OCI-LY3 (cell line): ENCODE measurements around the gene CPLX3.
A peak's percentile ranks its signal among the peaks of the same experiment; 100 is the strongest.

Experiments used
- H2AFZ ChIP-seq: fragments of 200-600, 300-600 bp; shearing (Covaris generic); 2 replicates; pipeline ENCODE4 v1.6.0; 2014; ENCODE audit warnings: antibody characterized with exemption, low read depth, low read length
- H3K27ac ChIP-seq: fragments of 200-600, 300-600 bp; sonication (generic); 2 replicates; pipeline ENCODE4 v1.5.1; 2014; ENCODE audit warnings: mild to moderate bottlenecking, low read length, moderate library complexity, mixed read lengths
- H3K27me3 ChIP-seq: fragments of 200-600, 300-600 bp; sonication (generic); 2 replicates; pipeline ENCODE4 v1.6.1; 2014; ENCODE audit warnings: low read depth, low read length, mixed read lengths
- H3K36me3 ChIP-seq: fragments of 200-600, 300-600 bp; sonication (generic); replicated peaks from 2 replicates; pipeline ENCODE3; 2014; ENCODE audit warnings: low read depth, low read length, mixed read lengths
- H3K4me1 ChIP-seq: fragments of 300-600, 200-600 bp; sonication (generic); 2 replicates; pipeline ENCODE4 v1.6.1; 2014; ENCODE audit warnings: low read length, mixed read lengths
- H3K4me2 ChIP-seq: fragments of 200-600, 300-600 bp; sonication (generic); 2 replicates; pipeline ENCODE4 v1.6.1; 2014; ENCODE audit warnings: low read length, mixed read lengths
- H3K4me3 ChIP-seq: fragments of 300-600, 200-600 bp; sonication (generic); 2 replicates; pipeline ENCODE4 v1.5.1; 2014; ENCODE audit warnings: antibody characterized with exemption, mild to moderate bottlenecking, low read length, moderate library complexity
- H3K79me2 ChIP-seq: fragments of 300-600, 200-600 bp; shearing (Covaris generic); 2 replicates; pipeline ENCODE4 v1.6.1; 2014; ENCODE audit warnings: mild to moderate bottlenecking, low read length, mixed read lengths
- H3K9ac ChIP-seq: fragments of 300-600, 200-600 bp; shearing (Covaris generic); 2 replicates; pipeline ENCODE4 v1.6.0; 2014; ENCODE audit warnings: mild to moderate bottlenecking, low read length, moderate library complexity
- H3K9me3 ChIP-seq: fragments of 200-600, 300-600 bp; shearing (Covaris generic); 2 replicates; pipeline ENCODE4 v1.6.1; 2014; ENCODE audit warnings: low read length, mixed read lengths; ENCODE audit not compliant: insufficient read depth
- H4K20me1 ChIP-seq: fragments of 200-600, 300-600 bp; sonication (generic); 2 replicates; pipeline ENCODE4 v1.6.1; 2016; ENCODE audit warnings: low read length, mixed read lengths; ENCODE audit not compliant: insufficient read depth
- EZH2phosphoT487 ChIP-seq: fragments of 200-600 bp; shearing (Covaris generic); IDR thresholded peaks from 2 replicates; pipeline ENCODE4 v1.6.1; 2018; ENCODE audit warnings: antibody characterized with exemption, mixed run types, low read depth
- TF ChIP-seq, protein P1 (sequence below): fragments of 200-600, 300-600 bp; sonication (generic); IDR thresholded peaks from 2 replicates; pipeline ENCODE4 v1.5.1; 2014; ENCODE audit warnings: antibody characterized with exemption, low read length, low read depth

The CPLX3 gene

DNA sequence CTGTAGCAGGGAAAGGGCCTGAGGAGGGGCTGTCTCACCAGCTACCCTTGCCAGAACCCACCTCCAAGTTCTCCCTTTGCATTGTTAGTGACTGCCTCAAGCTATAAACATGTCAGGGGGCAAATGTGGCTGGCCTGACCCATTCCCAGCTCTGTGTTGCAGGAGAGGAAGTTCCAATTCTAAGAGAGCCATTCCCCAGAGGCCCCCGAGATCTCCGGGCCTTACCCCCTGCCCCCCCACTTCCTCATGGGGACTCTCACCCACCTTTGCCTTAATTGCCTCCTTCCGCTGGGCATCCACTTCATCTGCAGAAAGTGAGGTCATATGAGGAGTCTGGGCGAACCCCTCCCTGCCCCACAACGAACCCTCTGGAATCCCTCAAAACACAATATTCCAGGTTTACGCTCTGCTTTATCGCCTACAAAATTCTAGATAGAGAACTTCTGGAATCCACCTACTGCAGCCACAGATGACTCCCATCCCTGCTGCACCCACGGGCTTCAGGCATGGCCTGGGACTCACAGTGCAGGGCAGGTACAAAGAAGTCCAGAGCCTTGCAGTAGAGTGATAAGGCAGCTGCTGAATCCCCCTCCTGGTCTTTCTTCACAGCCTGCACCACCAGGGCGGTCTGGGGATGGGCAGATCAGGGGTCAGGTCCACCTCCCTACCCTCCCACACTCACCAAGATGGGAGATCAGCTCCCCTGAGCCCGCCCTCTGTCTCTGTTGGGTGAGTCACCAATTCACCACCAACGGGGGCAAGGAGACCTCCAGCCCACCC is 12.5 kb downstream of the CPLX3 start:
- H3K9ac ChIP-seq: no peak overlapping the region
- TF ChIP-seq, protein P1, sequence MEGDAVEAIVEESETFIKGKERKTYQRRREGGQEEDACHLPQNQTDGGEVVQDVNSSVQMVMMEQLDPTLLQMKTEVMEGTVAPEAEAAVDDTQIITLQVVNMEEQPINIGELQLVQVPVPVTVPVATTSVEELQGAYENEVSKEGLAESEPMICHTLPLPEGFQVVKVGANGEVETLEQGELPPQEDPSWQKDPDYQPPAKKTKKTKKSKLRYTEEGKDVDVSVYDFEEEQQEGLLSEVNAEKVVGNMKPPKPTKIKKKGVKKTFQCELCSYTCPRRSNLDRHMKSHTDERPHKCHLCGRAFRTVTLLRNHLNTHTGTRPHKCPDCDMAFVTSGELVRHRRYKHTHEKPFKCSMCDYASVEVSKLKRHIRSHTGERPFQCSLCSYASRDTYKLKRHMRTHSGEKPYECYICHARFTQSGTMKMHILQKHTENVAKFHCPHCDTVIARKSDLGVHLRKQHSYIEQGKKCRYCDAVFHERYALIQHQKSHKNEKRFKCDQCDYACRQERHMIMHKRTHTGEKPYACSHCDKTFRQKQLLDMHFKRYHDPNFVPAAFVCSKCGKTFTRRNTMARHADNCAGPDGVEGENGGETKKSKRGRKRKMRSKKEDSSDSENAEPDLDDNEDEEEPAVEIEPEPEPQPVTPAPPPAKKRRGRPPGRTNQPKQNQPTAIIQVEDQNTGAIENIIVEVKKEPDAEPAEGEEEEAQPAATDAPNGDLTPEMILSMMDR: no peak
- no peak for TF ChIP-seq EZH2phosphoT487

DNA sequence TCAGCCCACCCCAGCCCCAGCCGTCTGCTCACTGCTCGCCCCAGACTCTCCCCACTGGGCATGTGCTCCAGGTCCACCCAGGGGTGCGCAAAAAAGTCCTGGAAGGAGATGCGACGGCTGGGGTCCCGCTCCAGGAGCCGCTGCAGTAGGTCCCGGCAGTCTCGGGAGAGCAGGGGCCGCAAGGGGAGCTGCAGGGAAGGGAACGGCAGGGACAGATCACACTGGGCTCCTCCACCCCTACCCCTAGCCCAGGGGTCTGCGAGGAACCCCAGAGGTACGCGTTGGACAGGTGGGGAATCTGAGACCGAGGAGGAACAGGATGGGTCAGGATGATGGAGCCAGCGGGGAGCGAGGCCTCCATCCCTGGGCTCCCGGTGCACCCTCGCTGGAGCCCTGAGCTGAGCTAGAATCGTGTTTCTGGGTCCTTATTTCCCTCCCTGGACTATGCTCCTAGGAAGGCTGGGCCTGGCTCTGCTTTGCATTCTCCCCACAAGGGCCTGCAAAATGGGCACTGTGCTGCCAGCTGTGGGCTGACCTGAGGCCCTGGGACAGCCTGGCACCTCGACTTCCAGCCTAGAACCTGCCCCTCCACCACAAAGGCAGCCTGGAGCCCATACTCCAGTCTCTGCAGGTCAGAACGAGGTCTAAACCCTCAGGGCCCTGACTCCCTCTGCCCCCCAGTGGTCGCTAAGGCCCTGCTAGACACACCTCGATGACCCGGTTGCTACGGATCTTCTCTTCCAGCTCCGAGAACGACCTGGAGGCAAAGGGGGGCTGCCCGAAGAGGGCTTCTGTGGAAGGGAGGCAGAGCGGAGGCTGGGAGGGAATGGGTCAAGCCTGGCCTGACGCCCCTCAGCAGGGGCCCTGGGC is 13.3 kb downstream of the CPLX3 start:
- Histone ChIP-seq H2AFZ (no peak overlapping the region), H3K27me3 (no peaks in the 10 kb centered on the region), H3K4me2 (no peak overlapping the region), H3K4me3 (no peak overlapping the region), H3K9me3 (no peaks in the 10 kb centered on the region), H4K20me1 (no peaks in the 10 kb centered on the region), H3K9ac (no peak overlapping the region), H3K27ac (no peak overlapping the region), H3K4me1 (peaks cover 22% of the 10 kb centered on the region), H3K79me2 (peaks cover 13% of the 10 kb centered on the region), H3K36me3 (peaks cover 48% of the 10 kb centered on the region)
- TF ChIP-seq, protein P1: peak; percentile 45
- TF ChIP-seq EZH2phosphoT487: no peak

More for the DNA sequence above, 12.5 kb downstream of the CPLX3 start:
- Histone ChIP-seq H3K4me3 (no peak overlapping the region), H3K4me1 (peaks cover 16% of the 10 kb centered on the region), H3K27ac (no peak overlapping the region), H3K79me2 (peaks cover 13% of the 10 kb centered on the region), H3K4me2 (no peak overlapping the region), H3K36me3 (peaks cover 40% of the 10 kb centered on the region), H3K27me3 (no peaks in the 10 kb centered on the region), H3K9me3 (no peaks in the 10 kb centered on the region), H2AFZ (no peak overlapping the region), H4K20me1 (no peaks in the 10 kb centered on the region)

DNA sequence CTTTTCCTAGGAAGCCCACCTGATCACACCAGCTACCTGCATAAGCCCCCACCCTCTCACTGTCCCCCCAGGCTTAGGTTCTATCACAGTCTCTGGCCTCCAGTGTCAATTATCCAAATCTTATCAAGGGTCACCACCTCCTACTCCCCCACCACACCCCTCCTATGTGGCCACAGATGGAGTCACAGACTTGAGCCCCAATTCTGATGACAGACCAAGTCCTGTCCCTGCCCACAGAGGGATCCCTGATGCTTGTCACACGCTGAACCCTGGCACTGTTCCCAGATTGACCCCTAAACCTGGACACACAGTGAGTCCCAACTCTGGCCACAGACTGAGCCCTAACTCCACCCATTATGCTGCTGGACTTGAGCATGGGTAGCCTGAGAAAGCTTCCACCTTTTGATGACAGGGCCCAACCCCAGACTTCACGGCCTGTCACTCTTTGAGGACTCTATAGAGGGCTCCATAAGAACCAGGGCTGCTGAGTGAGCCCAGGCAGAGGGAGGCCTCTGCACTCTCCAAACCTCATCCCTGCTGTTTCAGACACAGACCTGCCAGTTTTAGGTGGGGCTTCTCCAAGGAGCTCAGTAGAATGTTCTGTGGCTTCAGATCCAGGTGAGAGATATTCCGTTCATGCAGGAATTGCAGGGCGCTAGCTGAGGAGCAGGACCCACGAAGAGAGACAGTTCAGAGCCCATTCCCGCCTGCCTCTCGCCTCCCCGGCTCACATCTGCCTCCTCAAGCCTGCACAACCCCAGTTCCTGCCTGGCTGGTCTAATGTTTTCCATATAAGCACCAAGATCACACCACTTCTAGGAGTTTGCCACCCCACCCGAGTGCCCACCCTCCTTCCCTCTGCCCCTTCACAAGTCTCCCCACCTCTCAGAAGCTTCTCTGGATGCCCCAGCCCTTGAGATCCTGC is 14.7 kb downstream of the CPLX3 start:
- Histone ChIP-seq H2AFZ (no peak overlapping the region), H3K9ac (no peak overlapping the region), H3K36me3 (peaks cover 50% of the 10 kb centered on the region), H3K79me2 (peaks cover 13% of the 10 kb centered on the region), H4K20me1 (no peaks in the 10 kb centered on the region), H3K27ac (no peak overlapping the region), H3K4me2 (peak overlapping the region; percentile 87; the same call in 1 of the 2 replicates), H3K9me3 (no peaks in the 10 kb centered on the region), H3K4me1 (peaks cover 29% of the 10 kb centered on the region), H3K27me3 (no peaks in the 10 kb centered on the region), H3K4me3 (no peak overlapping the region; the same call in 1 of the 2 replicates)
- no peak for TF ChIP-seq EZH2phosphoT487
- TF ChIP-seq, protein P1: no peak
